Upper lobe of left lung (tissue), 6 donors: ENCODE results near the gene NFIB. TPM values are rescaled to one million over a fixed set of nuclear protein-coding genes. Genes with fewer than 3 reads are reported as not detected.
A peak's percentile ranks its signal among the peaks of the same experiment; 100 is the strongest.

Experiments
- ATAC-seq, 2 donors: fragments of 200-7000 bp; cut with Tn5 transposase; one replicate each; pipeline ENCODE4 v1.9.1; 2022; ENCODE audit warnings: mild to moderate bottlenecking in 2 of 2, moderate library complexity in 2 of 2; ENCODE audit not compliant: low FRiP score in 2 of 2
- DNase-seq, 2 donors: peaks; one replicate each; pipeline ENCODE4 v3.0.0-alpha.2; 2019 to 2020
- H3K27ac ChIP-seq, 4 donors: fragments of 200-600 bp; sonication (generic); one replicate each; pipeline ENCODE4 v1.5.1; 2016 to 2019
- H3K27me3 ChIP-seq, 4 donors: fragments of 200-600 bp; sonication (generic); one replicate each; pipeline ENCODE4 v1.5.1; 2017 to 2019
- H3K36me3 ChIP-seq, 4 donors: fragments of 200-600 bp; sonication (generic); one replicate each; pipeline ENCODE4 v1.5.1; 2016 to 2019
- H3K4me1 ChIP-seq, 4 donors: fragments of 200-600 bp; sonication (generic); one replicate each; pipeline ENCODE4 v1.5.1; 2018 to 2019
- H3K4me3 ChIP-seq, 4 donors: fragments of 200-600 bp; sonication (generic); one replicate each; pipeline ENCODE4 v1.5.1; 2017 to 2019; ENCODE audit warnings: mild to moderate bottlenecking in 2 of 4, moderate library complexity in 1 of 4
- H3K9me3 ChIP-seq, 4 donors: fragments of 200-600 bp; sonication (generic); one replicate each; pipeline ENCODE4 v1.5.1; 2018 to 2019
- EP300 ChIP-seq, 4 donors: sonication (generic); formaldehyde crosslinking; IDR thresholded peaks; one replicate each; pipeline ENCODE4 v1.5.1; 2017; ENCODE audit warnings: antibody characterized with exemption in 4 of 4, control low read depth in 2 of 4
- POLR2A ChIP-seq, 4 donors: fragments of 450-650 bp; IDR thresholded peaks; one replicate each; pipeline ENCODE4 v1.5.1; 2016 to 2017; ENCODE audit warnings: antibody characterized with exemption in 4 of 4, mild to moderate bottlenecking in 2 of 4
- POLR2AphosphoS5 ChIP-seq, 2 donors: sonication (generic); formaldehyde crosslinking; IDR thresholded peaks; one replicate each; pipeline ENCODE4 v1.5.1; 2017; ENCODE audit warnings: antibody characterized with exemption in 2 of 2
- WGBS, 2 donors: methylation state at CpG; one replicate each; pipeline ENCODE4 v1.1.5; 2017 to 2018; 5-methylcytosine and 5-hydroxymethylcytosine counted together
- total RNA-seq, 6 donors: library from RNA; depleted of rRNA in 4 of 6; stranded (reverse); fragments of >200 nt in 4 of 6; gene quantifications; one replicate each; pipeline versions ENCODE4 v1.1.0 to v1.2.1, GENCODE V29; 2016 to 2021
- TF ChIP-seq, protein P1 (sequence below), 6 experiments: fragments of 450-650 bp in 4 of 6; fragments of 200-600 bp in 2 of 6; sonication (generic) in 2 of 6; IDR thresholded peaks; one replicate each; pipeline ENCODE4 v1.5.1; 2016 to 2019; ENCODE audit warnings: antibody characterized with exemption in 6 of 6
- donor health status: DM: no; HTN: no; CAD: no; lungs with moderate emphysema.
- donor health status: DM: no; HTN: yes; CAD: no; lungs with severe emphysema.

NFIB gene
- total RNA-seq, 6 donors from 2014 or later, result 33.9 to 109 (median 67.5) TPM

DNA sequence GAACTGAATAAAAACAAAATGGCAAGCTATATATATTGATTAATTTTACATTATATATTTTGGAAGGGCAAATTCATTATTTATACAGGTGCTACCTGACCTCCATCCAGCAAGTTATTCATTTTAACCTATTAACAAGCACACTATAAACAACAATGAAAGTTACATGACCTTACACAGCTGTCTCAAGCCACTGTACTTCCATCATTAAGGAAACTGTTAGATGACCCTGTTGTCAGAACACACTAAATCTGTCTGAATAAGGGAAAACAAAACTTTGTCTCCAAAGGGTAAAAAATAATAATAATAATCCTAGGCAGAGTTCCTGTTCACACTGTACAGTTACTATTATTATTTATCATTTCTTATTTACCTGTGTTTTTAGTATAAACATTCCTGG lies 44.0 kb downstream of the NFIB start:
- H3K27ac ChIP-seq, result no peak overlapping the region
- no peak for DNase-seq
- H3K4me3 ChIP-seq, result no peak overlapping the region
- ATAC-seq, result no peak
- peaks cover 24 to 29% (median 28%) of the 10 kb centered on the region in 4 donors for H3K4me1 ChIP-seq
- H3K9me3 ChIP-seq, result no peaks in the 10 kb centered on the region
- H3K27me3 ChIP-seq, result no peaks in the 10 kb centered on the region
- TF ChIP-seq POLR2AphosphoS5 (IDR thresholded peaks at IDR 0.05) (no peak), POLR2A (IDR thresholded peaks at IDR 0.05) (no peak), EP300 (IDR thresholded peaks at IDR 0.05) (no peak)
- TF ChIP-seq, protein P1, sequence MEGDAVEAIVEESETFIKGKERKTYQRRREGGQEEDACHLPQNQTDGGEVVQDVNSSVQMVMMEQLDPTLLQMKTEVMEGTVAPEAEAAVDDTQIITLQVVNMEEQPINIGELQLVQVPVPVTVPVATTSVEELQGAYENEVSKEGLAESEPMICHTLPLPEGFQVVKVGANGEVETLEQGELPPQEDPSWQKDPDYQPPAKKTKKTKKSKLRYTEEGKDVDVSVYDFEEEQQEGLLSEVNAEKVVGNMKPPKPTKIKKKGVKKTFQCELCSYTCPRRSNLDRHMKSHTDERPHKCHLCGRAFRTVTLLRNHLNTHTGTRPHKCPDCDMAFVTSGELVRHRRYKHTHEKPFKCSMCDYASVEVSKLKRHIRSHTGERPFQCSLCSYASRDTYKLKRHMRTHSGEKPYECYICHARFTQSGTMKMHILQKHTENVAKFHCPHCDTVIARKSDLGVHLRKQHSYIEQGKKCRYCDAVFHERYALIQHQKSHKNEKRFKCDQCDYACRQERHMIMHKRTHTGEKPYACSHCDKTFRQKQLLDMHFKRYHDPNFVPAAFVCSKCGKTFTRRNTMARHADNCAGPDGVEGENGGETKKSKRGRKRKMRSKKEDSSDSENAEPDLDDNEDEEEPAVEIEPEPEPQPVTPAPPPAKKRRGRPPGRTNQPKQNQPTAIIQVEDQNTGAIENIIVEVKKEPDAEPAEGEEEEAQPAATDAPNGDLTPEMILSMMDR (IDR thresholded peaks at IDR 0.05), result no peak
- no peaks in the 10 kb centered on the region for H3K36me3 ChIP-seq

DNA sequence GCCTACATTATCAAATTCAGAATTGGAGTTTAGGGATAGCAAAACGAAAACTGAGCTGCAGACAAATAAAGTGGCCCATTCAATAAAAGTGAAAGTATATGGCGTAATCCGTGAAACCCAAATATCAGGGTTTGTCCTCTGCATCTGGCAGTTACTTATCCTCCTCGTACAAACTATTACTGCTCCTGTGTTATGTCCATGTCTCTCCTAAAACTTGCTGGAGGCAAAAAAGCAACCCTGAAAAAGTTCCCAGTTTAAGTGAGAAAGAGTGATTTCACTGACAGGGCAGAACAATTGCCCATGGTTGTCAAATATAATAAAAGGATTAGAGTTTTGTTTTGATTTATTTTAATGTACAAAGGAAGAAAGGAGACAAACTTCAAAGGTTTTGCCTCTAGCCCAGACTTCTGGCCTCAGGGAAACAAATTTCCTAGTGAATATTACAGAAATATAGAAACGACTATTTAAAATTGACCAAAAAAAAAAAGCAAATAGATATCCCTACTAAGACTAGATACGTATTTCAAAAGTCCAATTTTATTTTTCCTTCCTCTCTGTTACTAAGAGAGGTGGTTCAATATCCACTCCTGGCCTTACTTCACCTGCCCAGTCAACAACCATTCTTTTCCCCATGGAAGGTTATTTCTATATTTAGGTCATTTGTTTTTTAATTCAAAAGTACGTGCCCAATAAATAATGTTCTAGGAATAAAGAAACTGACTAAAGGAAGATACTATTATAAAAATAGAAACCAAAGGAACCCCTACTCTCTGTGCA lies 50.0 kb downstream of the NFIB start:
- H3K9me3 ChIP-seq, result no peaks in the 10 kb centered on the region
- peak overlapping the region in 2 of 4 donors; percentile 17 to 72 for H3K27ac ChIP-seq
- no peak for TF ChIP-seq POLR2AphosphoS5 (IDR thresholded peaks at IDR 0.05)
- TF ChIP-seq, protein P1 (IDR thresholded peaks at IDR 0.05), result no peak
- no peak for TF ChIP-seq POLR2A (IDR thresholded peaks at IDR 0.05)
- no peak for TF ChIP-seq EP300 (IDR thresholded peaks at IDR 0.05)
- ATAC-seq (no peak), DNase-seq (no peak)
- no peak overlapping the region for H3K4me3 ChIP-seq
- H3K27me3 ChIP-seq, result no peaks in the 10 kb centered on the region
- 54 to 63% methylated on average over 7 of the region's 7 CpGs for WGBS, 2 donors
- H3K4me1 ChIP-seq, result peaks cover 0 to 6% (median 2%) of the 10 kb centered on the region in 4 donors
- H3K36me3 ChIP-seq, result no peaks in the 10 kb centered on the region

DNA sequence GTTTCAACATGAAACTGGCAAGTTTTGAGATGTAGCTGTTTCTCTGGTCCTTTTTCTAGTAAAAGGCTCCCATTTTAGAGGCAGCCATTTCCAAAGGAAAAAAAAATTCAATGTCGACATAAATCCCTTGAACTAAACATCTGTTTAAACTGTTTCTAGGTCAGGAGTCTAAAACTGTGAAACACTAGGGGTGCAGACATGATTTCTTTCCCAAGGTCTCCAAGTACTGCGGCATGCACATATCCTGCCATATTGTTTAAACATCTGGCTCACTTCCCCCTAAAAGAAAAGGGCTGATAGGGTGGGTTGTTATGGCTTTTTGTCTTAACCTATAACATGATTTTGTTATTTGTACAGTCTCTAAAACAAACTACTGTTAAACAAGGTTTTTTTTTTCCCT lies 51.1 kb downstream of the NFIB start:
- TF ChIP-seq, protein P1 (IDR thresholded peaks at IDR 0.05), result no peak
- no peak for TF ChIP-seq POLR2A (IDR thresholded peaks at IDR 0.05)
- no peak for TF ChIP-seq EP300 (IDR thresholded peaks at IDR 0.05)
- no peak for TF ChIP-seq POLR2AphosphoS5 (IDR thresholded peaks at IDR 0.05)
- DNase-seq, result no peak
- H3K9me3 ChIP-seq, result no peaks in the 10 kb centered on the region
- H3K27me3 ChIP-seq, result no peaks in the 10 kb centered on the region
- WGBS, 2 donors, result 69 to 71% methylated on average over 2 of the region's 2 CpGs
- peaks cover 3 to 6% (median 5%) of the 10 kb centered on the region in 4 donors for H3K4me1 ChIP-seq
- H3K4me3 ChIP-seq, result no peak overlapping the region
- no peak overlapping the region for H3K27ac ChIP-seq
- no peak for ATAC-seq
- H3K36me3 ChIP-seq, result no peaks in the 10 kb centered on the region

DNA sequence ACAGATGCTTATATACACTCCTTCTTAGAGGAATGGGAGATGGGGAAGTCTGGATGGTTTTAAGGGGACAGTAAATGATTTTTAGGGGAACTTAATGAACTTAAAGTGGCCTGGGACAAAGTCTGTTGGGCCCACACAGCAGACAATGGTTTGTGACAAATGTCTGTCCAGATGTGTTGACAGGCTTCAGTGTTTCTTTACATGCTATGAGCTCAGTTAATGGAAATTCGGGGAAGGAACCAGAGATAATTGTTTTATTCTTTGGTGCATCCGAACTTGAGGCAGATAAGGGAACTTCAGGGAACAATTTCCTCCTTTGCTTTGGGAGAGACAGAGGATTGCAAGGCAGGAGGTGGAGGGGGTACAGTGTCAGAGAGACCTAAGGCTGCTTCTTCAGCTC lies 52.3 kb downstream of the NFIB start:
- ATAC-seq (no peak), DNase-seq (no peak)
- H3K9me3 ChIP-seq, result no peaks in the 10 kb centered on the region
- H3K36me3 ChIP-seq, result no peaks in the 10 kb centered on the region
- 58 to 78% methylated on average over 2 of the region's 2 CpGs for WGBS, 2 donors
- no peak overlapping the region for H3K4me3 ChIP-seq
- H3K27ac ChIP-seq, result peak overlapping the region in 2 of 4 donors; percentile 17 to 25
- peaks cover 7 to 18% (median 11%) of the 10 kb centered on the region in 4 donors for H3K4me1 ChIP-seq
- TF ChIP-seq EP300 (IDR thresholded peaks at IDR 0.05) (no peak), POLR2A (IDR thresholded peaks at IDR 0.05) (no peak), POLR2AphosphoS5 (IDR thresholded peaks at IDR 0.05) (no peak)
- TF ChIP-seq, protein P1 (IDR thresholded peaks at IDR 0.05), result no peak
- no peaks in the 10 kb centered on the region for H3K27me3 ChIP-seq

GRCh38 chr9:14260101-14260500 lies 53.8 kb downstream of the NFIB start:
- Histone ChIP-seq H3K9me3 (no peaks in the 10 kb centered on the region), H3K36me3 (no peaks in the 10 kb centered on the region), H3K4me1 (peaks cover 8 to 18% (median 15%) of the 10 kb centered on the region in 4 donors), H3K27ac (peak overlapping the region in 1 of 4 donors; percentile 17), H3K4me3 (no peak overlapping the region), H3K27me3 (no peaks in the 10 kb centered on the region)
- DNase-seq (no peak), ATAC-seq (no peak)
- WGBS, 2 donors, result 90% methylated on average over 4 of the region's 4 CpGs
- no peak for TF ChIP-seq POLR2A (IDR thresholded peaks at IDR 0.05)
- TF ChIP-seq, protein P1 (IDR thresholded peaks at IDR 0.05), result no peak
- TF ChIP-seq EP300 (IDR thresholded peaks at IDR 0.05), result no peak
- no peak for TF ChIP-seq POLR2AphosphoS5 (IDR thresholded peaks at IDR 0.05)
